Upper lobe of right lung (tissue), 1 donor: ENCODE measurements around the gene SHH. TPM values are rescaled to one million over a fixed set of nuclear protein-coding genes. Genes with fewer than 3 reads are reported as not detected.

ENCODE experiments used
- ATAC-seq: fragments of 200-7000 bp; cut with Tn5 transposase; one replicate; pipeline ENCODE4 v1.9.1; 2020; ENCODE audit warnings: mild to moderate bottlenecking, moderate library complexity
- DNase-seq: peaks from one replicate; pipeline ENCODE4 v3.0.0-alpha.2; 2020
- H3K27ac ChIP-seq: fragments of 200-600 bp; one replicate; pipeline ENCODE4 v1.8.0; 2022
- H3K27me3 ChIP-seq: fragments of 200-600 bp; one replicate; pipeline ENCODE4 v1.8.0; 2022; ENCODE audit warnings: mild to moderate bottlenecking
- H3K36me3 ChIP-seq: fragments of 200-600 bp; one replicate; pipeline ENCODE4 v1.8.0; 2022
- H3K4me1 ChIP-seq: fragments of 200-600 bp; one replicate; pipeline ENCODE4 v1.8.0; 2022
- H3K4me3 ChIP-seq: fragments of 200-600 bp; one replicate; pipeline ENCODE4 v1.8.0; 2022; ENCODE audit warnings: mild to moderate bottlenecking
- H3K9me3 ChIP-seq: fragments of 200-600 bp; one replicate; pipeline ENCODE4 v1.8.0; 2022
- CTCF ChIP-seq: fragments of 200-600 bp; IDR thresholded peaks from one replicate; pipeline ENCODE4 v1.8.0; 2022; ENCODE audit warnings: antibody characterized with exemption
- intact Hi-C: fragments of 100-400 bp; cut with DNase I; formaldehyde crosslinking; loops from one replicate; pipeline ENCODE4 v1.11.0; 2022
- total RNA-seq: library from RNA; stranded (reverse); fragmentation: NEBNext Ultra II Directional; extraction: Animal tissue kit (Norgen Biotek cat#: 25700); gene quantifications from one replicate; pipeline ENCODE4 v1.2.1, GENCODE V29; 2021
- donor health status: DM: no; HTN: yes; CAD: no; lungs with severe emphysema.

Gene SHH
- total RNA-seq, 1 donor from 2014 or later = 10.1 TPM

DNA sequence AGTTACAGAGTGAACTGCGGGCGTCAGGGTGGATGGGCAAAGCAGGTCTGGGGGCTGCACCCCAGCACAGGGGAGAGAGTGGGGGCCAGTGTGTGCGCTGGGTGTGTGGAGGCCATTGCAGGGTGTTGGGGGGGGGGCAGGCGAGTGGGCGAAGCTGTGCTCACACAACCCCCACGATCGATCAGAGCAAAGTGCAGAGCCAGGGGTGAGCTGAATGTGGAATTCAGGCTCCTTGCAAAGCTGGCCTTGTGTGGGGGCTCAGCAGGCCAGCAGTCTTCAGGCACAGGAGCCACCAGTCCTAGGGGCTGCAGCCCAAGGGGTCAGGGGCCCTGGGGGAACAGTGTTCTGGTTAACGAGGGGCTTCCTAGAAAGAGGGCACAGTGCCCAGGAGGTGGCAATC lies 862 bp upstream of the SHH start:
- no peaks in the 10 kb centered on the region for H3K36me3 ChIP-seq
- ATAC-seq (no peak), DNase-seq (no peak)
- no peaks in the 10 kb centered on the region for H3K9me3 ChIP-seq
- H3K4me1 ChIP-seq = peaks cover 21% of the 10 kb centered on the region
- no peak for TF ChIP-seq CTCF
- no peak overlapping the region for H3K27ac ChIP-seq
- intact Hi-C loops = loop anchor here (10.0 kb wide), 1 partner anchor 662 kb away; no protein-coding TSS in a partner anchor
- no peak overlapping the region for H3K4me3 ChIP-seq
- peaks cover 66% of the 10 kb centered on the region for H3K27me3 ChIP-seq

- no peak for TF ChIP-seq CTCF
- Histone ChIP-seq H3K36me3 (no peaks in the 10 kb centered on the region), H3K4me3 (peak overlapping the region; percentile 29), H3K27ac (no peak overlapping the region), H3K27me3 (peaks cover 82% of the 10 kb centered on the region), H3K9me3 (no peaks in the 10 kb centered on the region), H3K4me1 (peaks cover 28% of the 10 kb centered on the region)
- DNase-seq (peak; percentile 68), ATAC-seq (no peak)
- intact Hi-C loops = loop anchor here (10.0 kb wide), 1 partner anchor 663 kb away; no protein-coding TSS in a partner anchor
These were observed 736 bp downstream of the SHH start for GRCh38 chr7:155811560-155811894.

- ATAC-seq (no peak), DNase-seq (no peak)
- H3K27me3 ChIP-seq = peaks cover 88% of the 10 kb centered on the region
- H3K27ac ChIP-seq = no peak overlapping the region
- intact Hi-C loops = loop anchor here (10.0 kb wide), 1 partner anchor 664 kb away; no protein-coding TSS in a partner anchor
- TF ChIP-seq CTCF = no peak
- H3K4me1 ChIP-seq = peaks cover 34% of the 10 kb centered on the region
- H3K9me3 ChIP-seq = no peaks in the 10 kb centered on the region
- peak overlapping the region; percentile 52 for H3K4me3 ChIP-seq
- H3K36me3 ChIP-seq = no peaks in the 10 kb centered on the region
These were observed 1.3 kb downstream of the SHH start for GRCh38 chr7:155810770-155811559.

GRCh38 chr7:155809947-155810769 lies 2.1 kb downstream of the SHH start:
- TF ChIP-seq CTCF = no peak
- no peaks in the 10 kb centered on the region for H3K9me3 ChIP-seq
- no peaks in the 10 kb centered on the region for H3K36me3 ChIP-seq
- peak; percentile 70 for DNase-seq
- ATAC-seq = no peak
- intact Hi-C loops = loop anchor here (10.0 kb wide), 1 partner anchor 665 kb away; no protein-coding TSS in a partner anchor
- peak overlapping the region; percentile 47 for H3K27ac ChIP-seq
- peaks cover 94% of the 10 kb centered on the region for H3K27me3 ChIP-seq
- peak overlapping the region; percentile 52 for H3K4me3 ChIP-seq
- H3K4me1 ChIP-seq = peaks cover 38% of the 10 kb centered on the region

GRCh38 chr7:155809332-155809946 lies 2.8 kb downstream of the SHH start:
- peak; percentile 79 for DNase-seq
- Histone ChIP-seq H3K27me3 (peaks cover 97% of the 10 kb centered on the region), H3K4me3 (peak overlapping the region; percentile 52), H3K27ac (peak overlapping the region; percentile 86), H3K36me3 (no peaks in the 10 kb centered on the region), H3K4me1 (peaks cover 43% of the 10 kb centered on the region), H3K9me3 (no peaks in the 10 kb centered on the region)
- TF ChIP-seq CTCF = no peak
- intact Hi-C loops = no loop called here
- ATAC-seq = peak; percentile 30
